Astrocyte of the cerebellum (primary cell): ENCODE measurements around the gene KMT2A.

ENCODE experiments used
- DNase-seq: peaks from one replicate; pipeline ENCODE4 v3.0.0-alpha.2; 2011; ENCODE audit warnings: low read depth
- H3K4me3 ChIP-seq: 2 replicates; pipeline ENCODE4 v1.5.1; 2011; ENCODE audit warnings: mild to moderate bottlenecking, low read depth, low read length, moderate library complexity
- CTCF ChIP-seq: IDR thresholded peaks from 2 replicates; pipeline ENCODE4 v1.5.1; 2012; ENCODE audit warnings: low read length, low read depth, moderate library complexity, mild to moderate bottlenecking; ENCODE audit errors: missing control alignments
- in situ Hi-C: cut with HindIII; loops from 2 replicates; pipeline ENCODE4 v1.10.0; 2017; ENCODE audit warnings: low sequenced_read_pairs

KMT2A gene

GRCh38 chr11:118530683-118531596 is 94.6 kb downstream of the KMT2A start, which contains the start of gene TMEM25:
Gene TMEM25, plus strand, starts transcription at chr11:118531192. Its CDS starts 610 bp downstream, at chr11:118531802.
- DNase-seq = no peak
- TF ChIP-seq CTCF = no peak
- peak within 1 kb of the TSS; percentile 80 for H3K4me3 ChIP-seq
- in situ Hi-C loops = no loop called here

GRCh38 chr11:118531597-118532084 is 95.3 kb downstream of the KMT2A start:
- H3K4me3 ChIP-seq = peak overlapping the region; percentile 80
- in situ Hi-C loops = no loop called here
- no peak for DNase-seq
- no peak for TF ChIP-seq CTCF

- no peak for TF ChIP-seq CTCF
- H3K4me3 ChIP-seq = peak overlapping the region; percentile 80
- no peak for DNase-seq
- in situ Hi-C loops = no loop called here
Measured at GRCh38 chr11:118532091-118532490, 95.8 kb downstream of the KMT2A start.

- TF ChIP-seq CTCF = no peak
- H3K4me3 ChIP-seq = no peak overlapping the region
- DNase-seq = no peak
- in situ Hi-C loops = no loop called here
Measured at GRCh38 chr11:118532852-118533768, 96.8 kb downstream of the KMT2A start.

- in situ Hi-C loops = no loop called here
- DNase-seq = no peak
- TF ChIP-seq CTCF = no peak
- no peak overlapping the region for H3K4me3 ChIP-seq
Measured at GRCh38 chr11:118533769-118534729, 97.8 kb downstream of the KMT2A start.

GRCh38 chr11:118535261-118535660 is 99.0 kb downstream of the KMT2A start:
- no peak overlapping the region for H3K4me3 ChIP-seq
- in situ Hi-C loops = no loop called here
- no peak for TF ChIP-seq CTCF
- DNase-seq = no peak
